NT2/D1 (cell line): ENCODE measurements around the gene CNTROB.
"Not testable (repeated sequence)": the region's sequence is repeated elsewhere in the genome, so short reads cannot be mapped to it uniquely, and the experiment has no call there.

ENCODE experiments used
- DNase-seq: peaks from one replicate; pipeline ENCODE4 v3.0.0-alpha.2; 2011; ENCODE audit warnings: low read depth, low spot score
- H3K27me3 ChIP-seq: 2 replicates; pipeline ENCODE4 v1.6.0; 2011; ENCODE audit warnings: mild to moderate bottlenecking; ENCODE audit not compliant: insufficient read length, insufficient read depth
- H3K36me3 ChIP-seq: 2 replicates; pipeline ENCODE4 v1.6.1; 2011; ENCODE audit warnings: mild to moderate bottlenecking, low read length, mixed read lengths; ENCODE audit not compliant: insufficient read depth, insufficient read length
- H3K4me1 ChIP-seq: 2 replicates; pipeline ENCODE4 v1.5.1; 2011; ENCODE audit not compliant: insufficient read depth, insufficient read length
- H3K4me3 ChIP-seq: 2 replicates; pipeline ENCODE4 v1.5.1; 2011; ENCODE audit warnings: low read depth; ENCODE audit not compliant: insufficient read length
- H3K9ac ChIP-seq: 2 replicates; pipeline ENCODE4 v1.6.0; 2011; ENCODE audit warnings: low read depth; ENCODE audit not compliant: insufficient read length
- H3K9me3 ChIP-seq: 2 replicates; pipeline ENCODE4 v1.5.1; 2011; ENCODE audit warnings: mild to moderate bottlenecking, low read length; ENCODE audit not compliant: insufficient read depth
- SUZ12 ChIP-seq: IDR thresholded peaks from 2 replicates; pipeline ENCODE4 v1.6.1; 2011; ENCODE audit not compliant: insufficient read length, insufficient read depth; ENCODE audit errors: extremely low read depth
- YY1 ChIP-seq: IDR thresholded peaks from 2 replicates; pipeline ENCODE4 v1.6.1; 2011; ENCODE audit not compliant: insufficient read length, insufficient read depth
- ZNF274 ChIP-seq: IDR thresholded peaks from 2 replicates; pipeline ENCODE4 v1.6.1; 2011; ENCODE audit warnings: mild to moderate bottlenecking, low read depth, low read length

The CNTROB gene

DNA sequence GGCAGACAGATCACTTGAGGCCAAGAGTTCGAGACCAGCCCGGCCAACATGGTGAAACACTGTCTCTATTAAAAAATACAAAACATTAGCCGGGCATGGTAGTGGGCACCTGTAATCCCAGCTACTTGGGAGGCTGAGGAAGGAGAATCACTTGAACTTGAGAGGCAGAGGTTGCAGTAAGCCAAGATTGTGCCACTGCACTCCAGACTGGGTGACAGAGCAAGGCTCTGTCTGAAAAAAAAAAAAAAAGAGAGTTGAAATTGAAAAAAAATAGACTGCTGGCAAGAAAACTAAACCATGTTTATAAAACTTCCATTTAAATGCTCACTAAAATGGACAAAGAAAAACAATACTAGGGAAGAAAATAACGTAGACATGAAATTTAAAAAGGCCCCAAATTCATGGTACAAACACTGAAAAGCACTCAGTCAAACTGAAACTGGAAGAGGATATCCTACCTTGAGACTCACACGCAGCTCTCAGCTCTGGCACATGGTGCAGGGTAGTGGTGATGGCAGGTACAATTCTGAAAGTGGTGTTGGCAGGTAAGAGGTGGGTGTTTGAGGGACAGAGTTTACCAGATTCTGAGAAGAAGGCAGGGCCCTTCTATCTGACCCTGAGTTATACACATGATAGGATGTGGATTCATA is 19.3 kb downstream of the CNTROB start:
- Histone ChIP-seq H3K36me3 (peaks cover 28% of the 10 kb centered on the region), H3K4me3 (no peak overlapping the region), H3K9me3 (no peaks in the 10 kb centered on the region), H3K4me1 (peaks cover 3% of the 10 kb centered on the region), H3K27me3 (no peaks in the 10 kb centered on the region), H3K9ac (no peak overlapping the region)
- DNase-seq, result no peak
- TF ChIP-seq ZNF274 (no peak), SUZ12 (no peak), YY1 (no peak)

- H3K9ac ChIP-seq, H3K27me3 ChIP-seq, H3K9me3 ChIP-seq, H3K4me1 ChIP-seq, DNase-seq, H3K4me3 ChIP-seq: not testable (repeated sequence)
- peaks cover 16% of the 10 kb centered on the region for H3K36me3 ChIP-seq
Measured at GRCh38 chr17:7953266-7953665, 21.3 kb downstream of the CNTROB start.

DNA sequence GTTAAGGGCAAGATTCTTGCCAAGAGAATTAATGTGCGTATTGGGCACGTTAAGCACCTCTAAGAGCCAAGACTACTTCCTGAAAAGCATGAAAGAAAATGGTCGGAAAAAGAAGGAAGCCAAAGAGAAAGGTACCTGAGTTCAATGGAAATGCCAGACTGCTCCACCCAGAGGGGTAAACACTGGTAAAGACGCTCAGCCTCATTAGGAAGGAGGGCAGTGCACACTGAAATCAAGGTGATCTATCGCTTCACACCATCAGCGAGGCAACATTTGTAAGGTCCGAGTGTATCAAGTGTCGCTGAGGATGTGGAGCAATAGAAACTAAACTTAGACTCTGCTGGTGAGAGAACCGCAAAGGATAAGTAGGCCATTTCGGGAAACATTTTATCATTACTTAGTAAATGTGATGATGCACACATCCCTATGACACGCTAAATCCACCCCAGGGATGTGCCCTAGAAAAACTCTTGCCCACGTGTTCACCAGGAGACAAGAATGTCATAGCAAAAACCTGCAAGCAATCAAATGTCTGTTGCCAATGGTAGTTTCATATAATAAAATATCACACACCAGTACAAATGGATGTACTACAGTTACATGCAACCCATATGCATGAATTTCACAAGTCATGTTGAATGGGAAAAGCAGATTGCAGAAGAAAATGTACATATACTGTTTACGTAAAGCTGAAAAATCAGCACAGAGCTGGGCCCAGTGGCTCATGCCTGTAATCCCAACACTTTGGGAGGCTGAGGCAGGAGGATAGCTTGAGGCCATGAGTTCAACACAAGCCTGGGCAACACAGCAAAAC is 23.6 kb downstream of the CNTROB start:
- Histone ChIP-seq H3K4me1 (peaks cover 5% of the 10 kb centered on the region), H3K4me3 (no peak overlapping the region), H3K36me3 (no peaks in the 10 kb centered on the region), H3K27me3 (no peaks in the 10 kb centered on the region), H3K9me3 (no peaks in the 10 kb centered on the region), H3K9ac (no peak overlapping the region)
- TF ChIP-seq YY1 (no peak), ZNF274 (no peak), SUZ12 (no peak)
- no peak for DNase-seq

DNA sequence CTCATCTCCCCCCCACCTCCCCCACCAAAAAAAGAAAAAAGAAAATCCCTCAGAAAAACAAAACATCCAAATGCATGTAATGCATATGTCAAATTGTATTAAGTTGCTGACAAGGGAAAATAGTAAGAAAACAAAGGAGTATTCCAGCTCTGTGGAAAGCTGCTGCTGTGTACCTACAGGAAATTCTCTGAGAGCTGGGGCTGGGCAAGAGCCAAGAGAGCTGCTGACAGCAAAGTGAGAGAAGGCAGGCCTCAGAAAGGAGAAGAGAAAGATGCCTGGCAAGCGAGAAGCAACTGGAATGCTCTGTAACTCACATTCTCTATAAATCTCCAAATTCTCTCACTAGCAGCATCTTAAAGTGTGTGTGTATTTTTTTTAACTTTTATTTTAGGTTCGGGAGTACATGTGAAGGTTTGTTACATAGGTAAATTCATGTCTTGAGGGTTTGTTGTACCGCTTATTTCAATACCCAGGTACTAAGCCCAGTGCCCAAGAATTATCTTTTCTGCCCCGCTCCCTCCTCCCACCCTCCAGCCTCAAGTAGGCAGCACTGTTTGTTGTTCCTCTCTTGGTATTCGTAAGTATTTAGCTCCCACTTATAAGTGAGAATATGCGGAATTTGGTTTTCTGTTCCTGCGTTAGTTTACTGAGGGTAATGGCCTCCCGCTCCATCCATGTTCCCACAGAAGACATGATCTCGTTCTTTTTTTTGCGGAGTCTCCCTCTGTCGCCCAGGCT is 24.4 kb downstream of the CNTROB start:
- Histone ChIP-seq H3K9me3 (no peaks in the 10 kb centered on the region), H3K4me3 (no peak overlapping the region), H3K36me3 (no peaks in the 10 kb centered on the region), H3K4me1 (peaks cover 5% of the 10 kb centered on the region), H3K9ac (no peak overlapping the region), H3K27me3 (no peaks in the 10 kb centered on the region)
- no peak for DNase-seq
- TF ChIP-seq SUZ12, result no peak
- TF ChIP-seq YY1, result no peak
- TF ChIP-seq ZNF274, result no peak

GRCh38 chr17:7959503-7960253 is 27.7 kb downstream of the CNTROB start:
- Histone ChIP-seq H3K4me1 (peaks cover 3% of the 10 kb centered on the region), H3K27me3 (no peaks in the 10 kb centered on the region), H3K9ac (no peak overlapping the region), H3K9me3 (no peaks in the 10 kb centered on the region), H3K4me3 (no peak overlapping the region), H3K36me3 (no peaks in the 10 kb centered on the region)
- TF ChIP-seq ZNF274 (no peak), YY1 (no peak), SUZ12 (no peak)
- no peak for DNase-seq

DNA sequence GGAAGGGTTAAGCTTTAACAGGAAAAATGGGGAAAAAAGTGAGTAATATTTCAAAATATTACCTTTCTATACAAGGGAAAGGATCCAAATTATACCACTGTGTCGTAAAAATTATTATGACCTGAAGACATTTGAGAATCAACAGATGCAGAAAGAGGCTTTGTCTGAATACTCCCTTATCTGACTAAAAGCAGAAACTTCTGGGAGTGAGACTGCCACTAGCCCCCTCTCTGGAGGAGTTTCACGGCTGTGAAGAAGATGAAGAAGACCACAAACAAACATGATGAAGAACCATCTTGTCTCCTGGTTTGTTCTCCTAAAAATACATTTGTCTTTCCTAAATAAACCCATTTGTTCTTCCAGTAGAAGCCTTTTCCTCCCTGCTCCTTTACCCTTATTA is 29.4 kb downstream of the CNTROB start:
- Histone ChIP-seq H3K4me3 (no peak overlapping the region), H3K4me1 (peaks cover 3% of the 10 kb centered on the region), H3K27me3 (no peaks in the 10 kb centered on the region), H3K36me3 (no peaks in the 10 kb centered on the region), H3K9me3 (no peaks in the 10 kb centered on the region), H3K9ac (no peak overlapping the region)
- TF ChIP-seq SUZ12 (no peak), ZNF274 (no peak), YY1 (no peak)
- DNase-seq, result no peak

DNA sequence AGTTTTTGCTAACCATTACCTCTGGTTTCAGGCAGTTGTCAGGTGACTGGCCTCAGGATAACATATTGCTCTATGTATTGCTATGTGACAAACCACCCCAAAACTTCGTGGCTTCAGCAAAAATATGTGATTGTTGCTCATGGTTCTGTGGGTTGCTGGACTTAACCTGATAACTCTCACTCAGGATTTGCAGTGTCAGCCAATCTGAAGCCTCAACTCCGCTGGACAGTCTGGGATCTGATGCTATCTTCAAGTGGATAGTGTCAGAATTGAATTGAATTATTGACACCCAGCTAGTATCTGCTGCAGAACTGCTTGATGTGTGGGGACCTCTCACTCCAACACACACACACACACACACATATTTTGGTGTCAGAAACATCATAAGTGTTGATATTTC is 35.7 kb downstream of the CNTROB start:
- no peaks in the 10 kb centered on the region for H3K27me3 ChIP-seq
- no peak for TF ChIP-seq SUZ12
- no peak for TF ChIP-seq ZNF274
- no peaks in the 10 kb centered on the region for H3K4me1 ChIP-seq
- H3K9ac ChIP-seq, result no peak overlapping the region
- H3K4me3 ChIP-seq, result no peak overlapping the region
- H3K36me3 ChIP-seq, result no peaks in the 10 kb centered on the region
- no peak for DNase-seq
- H3K9me3 ChIP-seq, result no peaks in the 10 kb centered on the region
